Measurements from ENCODE around the gene EXOSC10. TPM values are rescaled to one million over a fixed set of nuclear protein-coding genes. Genes with fewer than 3 reads are reported as not detected.
"Not testable (repeated sequence)": the region's sequence is repeated elsewhere in the genome, so short reads cannot be mapped to it uniquely, and the experiment has no call there.

Gene EXOSC10
- total and polyA plus RNA-seq, 4 donors, result 16.9 to 90.5 (median 49.6) TPM

DNA sequence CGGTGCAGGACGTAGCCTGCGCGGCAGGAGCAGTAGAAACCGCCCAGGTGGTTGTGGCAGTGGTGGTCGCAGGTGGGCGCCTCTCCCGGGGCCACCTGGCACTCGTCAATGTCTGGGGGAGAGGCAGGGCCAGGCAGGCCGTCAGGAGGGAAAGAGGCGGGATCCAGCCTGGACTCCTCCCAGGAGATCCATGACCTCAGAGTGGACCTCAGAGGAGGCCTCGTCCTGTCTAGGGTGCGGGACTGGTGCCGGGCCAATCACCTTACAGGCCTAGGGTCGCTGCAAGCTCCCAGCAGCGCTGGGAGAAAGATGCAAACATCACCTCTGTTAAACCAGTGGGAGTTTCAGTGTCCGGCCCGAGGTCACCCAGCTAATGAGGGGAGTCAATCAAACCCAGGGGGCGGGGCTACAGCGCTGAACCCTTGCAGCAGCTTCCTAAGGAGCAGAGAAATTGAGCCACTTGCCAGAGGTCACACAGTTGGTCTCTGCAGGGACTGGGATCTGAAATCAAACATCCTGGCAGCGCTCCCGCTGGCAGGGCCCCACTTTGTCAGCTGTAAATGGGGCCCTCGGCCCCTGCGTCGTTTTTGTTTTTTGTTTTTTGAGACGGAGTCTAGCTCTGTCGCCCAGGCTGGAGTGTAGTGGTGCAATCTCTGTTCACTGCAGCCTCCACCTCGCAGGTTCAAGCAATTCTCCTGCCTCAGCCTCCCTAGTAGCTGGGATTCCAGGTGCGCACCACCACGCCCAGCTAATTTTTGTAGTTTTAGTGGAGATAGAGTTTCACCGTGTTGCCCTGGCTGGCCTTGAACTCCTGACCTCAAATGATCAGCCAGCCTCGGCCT lies 54.0 kb downstream of the EXOSC10 start:
- Histone ChIP-seq H3K4me1 (ENCODE audit: control insufficient read depth in 1 of 2, insufficient read depth in 2 of 2, low read length in 2 of 2) (no peaks in the 10 kb centered on the region), H3K36me3 (ENCODE audit: control insufficient read depth in 1 of 2, insufficient read depth in 2 of 2, low read length in 1 of 2) (no peaks in the 10 kb centered on the region), H3K9me3 (ENCODE audit: control insufficient read depth, low read length) (no peaks in the 10 kb centered on the region), H3K4me3 (ENCODE audit: low read length in 2 of 2) (no peak overlapping the region), H3K27ac (ENCODE audit: low read depth in 1 of 2, low read length in 2 of 2) (no peak overlapping the region), H3K27me3 (ENCODE audit: control insufficient read depth in 1 of 2, insufficient read depth in 2 of 2, low read length in 1 of 2) (no peaks in the 10 kb centered on the region)
- DNase-seq, result peak in 1 of 2 donors; percentile 67
- WGBS, 2 donors, result 52 to 57% methylated on average over 32 of the region's 32 CpGs
- intact Hi-C loops (cut with DNase I), result no loop called here
- no peak for ATAC-seq (ENCODE audit: low FRiP score)

- Histone ChIP-seq H3K36me3 (ENCODE audit: control insufficient read depth in 1 of 2, insufficient read depth in 2 of 2, low read length in 1 of 2) (no peaks in the 10 kb centered on the region), H3K27me3 (ENCODE audit: control insufficient read depth in 1 of 2, insufficient read depth in 2 of 2, low read length in 1 of 2) (no peaks in the 10 kb centered on the region), H3K9me3 (ENCODE audit: control insufficient read depth, low read length) (no peaks in the 10 kb centered on the region), H3K4me3 (ENCODE audit: low read length in 2 of 2) (no peak overlapping the region), H3K4me1 (ENCODE audit: control insufficient read depth in 1 of 2, insufficient read depth in 2 of 2, low read length in 2 of 2) (no peaks in the 10 kb centered on the region), H3K27ac (ENCODE audit: low read depth in 1 of 2, low read length in 2 of 2) (no peak overlapping the region)
- intact Hi-C loops (cut with DNase I), result no loop called here
- WGBS, 2 donors, result 79 to 80% methylated on average over 15 to 16 of the region's 16 CpGs
- peak in 1 of 2 donors; percentile 47 for DNase-seq
- no peak for ATAC-seq (ENCODE audit: low FRiP score)
Measured at GRCh38 chr1:11044849-11045427, 54.7 kb downstream of the EXOSC10 start.

DNA sequence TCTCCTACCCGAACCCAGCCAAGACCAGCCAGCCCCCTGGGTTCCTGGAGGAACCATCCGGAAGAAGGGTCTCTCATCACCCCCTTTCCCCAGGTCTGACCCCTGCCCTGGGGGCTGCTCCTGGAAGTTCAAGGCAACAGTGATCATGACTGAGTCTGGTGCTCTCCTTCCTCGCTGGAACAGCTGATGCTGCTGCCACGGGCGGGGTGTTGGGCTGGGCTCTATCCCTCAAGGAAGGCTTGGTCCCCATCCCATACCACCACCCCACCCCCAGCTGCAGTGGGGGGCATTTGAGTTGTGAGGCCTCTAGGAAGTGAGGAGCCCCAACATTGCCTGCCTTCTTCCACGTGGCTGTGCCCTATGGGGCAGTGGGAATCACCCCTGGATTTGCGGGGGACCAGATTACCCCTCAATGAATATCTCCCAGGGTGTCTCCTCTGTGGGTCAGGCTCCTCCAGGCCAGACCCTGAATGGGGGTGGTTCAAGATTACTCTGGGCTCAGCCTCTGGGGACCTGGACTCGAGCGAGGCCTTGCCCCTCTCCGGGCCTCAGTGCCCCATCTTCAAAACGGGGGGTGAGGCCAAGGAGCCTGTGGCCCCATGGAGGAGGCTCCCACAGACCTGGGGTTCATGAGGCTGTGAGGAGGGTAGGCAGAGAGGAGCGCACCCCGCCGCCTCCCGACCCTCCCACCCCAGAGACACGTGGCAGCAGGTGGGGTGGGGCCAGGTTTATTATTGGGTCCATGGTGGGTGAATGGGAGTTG lies 55.4 kb downstream of the EXOSC10 start:
- no peaks in the 10 kb centered on the region for H3K9me3 ChIP-seq (ENCODE audit: control insufficient read depth, low read length)
- no peaks in the 10 kb centered on the region for H3K4me1 ChIP-seq (ENCODE audit: control insufficient read depth in 1 of 2, insufficient read depth in 2 of 2, low read length in 2 of 2)
- no peaks in the 10 kb centered on the region for H3K36me3 ChIP-seq (ENCODE audit: control insufficient read depth in 1 of 2, insufficient read depth in 2 of 2, low read length in 1 of 2)
- DNase-seq (peak in 1 of 2 donors; percentile 64), ATAC-seq (ENCODE audit: low FRiP score) (no peak)
- intact Hi-C loops (cut with DNase I), result no loop called here
- no peaks in the 10 kb centered on the region for H3K27me3 ChIP-seq (ENCODE audit: control insufficient read depth in 1 of 2, insufficient read depth in 2 of 2, low read length in 1 of 2)
- 72 to 79% methylated on average over 16 of the region's 16 CpGs for WGBS, 2 donors
- H3K4me3 ChIP-seq (ENCODE audit: low read length in 2 of 2), result no peak overlapping the region
- H3K27ac ChIP-seq (ENCODE audit: low read depth in 1 of 2, low read length in 2 of 2), result no peak overlapping the region

GRCh38 chr1:11042995-11043874 lies 56.4 kb downstream of the EXOSC10 start:
- no peaks in the 10 kb centered on the region for H3K36me3 ChIP-seq (ENCODE audit: control insufficient read depth in 1 of 2, insufficient read depth in 2 of 2, low read length in 1 of 2)
- H3K9me3 ChIP-seq (ENCODE audit: control insufficient read depth, low read length), result no peaks in the 10 kb centered on the region
- H3K4me3 ChIP-seq (ENCODE audit: low read length in 2 of 2), result no peak overlapping the region
- ATAC-seq (ENCODE audit: low FRiP score), result no peak
- peak in 1 of 2 donors; percentile 65 for DNase-seq
- H3K27me3 ChIP-seq (ENCODE audit: control insufficient read depth in 1 of 2, insufficient read depth in 2 of 2, low read length in 1 of 2), result no peaks in the 10 kb centered on the region
- WGBS, 2 donors, result 73 to 79% methylated on average over 19 of the region's 19 CpGs
- H3K4me1 ChIP-seq (ENCODE audit: control insufficient read depth in 1 of 2, insufficient read depth in 2 of 2, low read length in 2 of 2), result peaks cover 0 to under 1% of the 10 kb centered on the region in 2 donors
- no peak overlapping the region for H3K27ac ChIP-seq (ENCODE audit: low read depth in 1 of 2, low read length in 2 of 2)
- intact Hi-C loops (cut with DNase I), result no loop called here

GRCh38 chr1:11042065-11042464 lies 57.6 kb downstream of the EXOSC10 start:
- WGBS, 2 donors, result 79% methylated on average over 3 of the region's 3 CpGs
- H3K4me1 ChIP-seq (ENCODE audit: control insufficient read depth in 1 of 2, insufficient read depth in 2 of 2, low read length in 2 of 2), result peaks cover 0 to 2% of the 10 kb centered on the region in 2 donors

DNA sequence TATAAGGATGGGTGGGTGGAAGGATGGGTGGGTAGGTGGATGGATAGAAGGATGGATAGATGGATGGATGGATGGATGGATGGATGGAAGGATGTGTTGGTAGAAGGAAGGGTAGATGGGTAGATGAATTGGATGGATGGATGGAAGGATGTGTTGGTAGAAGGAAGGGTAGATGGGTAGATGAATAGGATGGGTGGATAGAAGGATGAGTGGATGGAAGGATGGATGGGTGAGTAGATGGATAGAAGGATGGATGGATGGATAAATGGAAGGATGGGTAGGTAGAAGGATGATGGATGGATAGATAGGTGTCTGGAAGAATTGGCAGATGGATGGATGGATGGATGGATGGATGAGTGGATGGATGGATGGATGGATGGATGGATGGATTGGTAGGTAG lies 58.6 kb downstream of the EXOSC10 start:
- DNase-seq (no peak), ATAC-seq (ENCODE audit: low FRiP score) (no peak)
- no peaks in the 10 kb centered on the region for H3K36me3 ChIP-seq (ENCODE audit: control insufficient read depth in 1 of 2, insufficient read depth in 2 of 2, low read length in 1 of 2)
- no peak overlapping the region for H3K4me3 ChIP-seq (ENCODE audit: low read length in 2 of 2)
- H3K27ac ChIP-seq (ENCODE audit: low read depth in 1 of 2, low read length in 2 of 2), result no peak overlapping the region
- H3K4me1 ChIP-seq (ENCODE audit: control insufficient read depth in 1 of 2, insufficient read depth in 2 of 2, low read length in 2 of 2), result peaks cover 0 to 2% of the 10 kb centered on the region in 2 donors
- no peaks in the 10 kb centered on the region for H3K27me3 ChIP-seq (ENCODE audit: control insufficient read depth in 1 of 2, insufficient read depth in 2 of 2, low read length in 1 of 2)
- H3K9me3 ChIP-seq (ENCODE audit: control insufficient read depth, low read length), result no peaks in the 10 kb centered on the region
- intact Hi-C loops (cut with DNase I), result no loop called here

More at GRCh38 chr1:11042065-11042464, 57.6 kb downstream of the EXOSC10 start:
- ATAC-seq (ENCODE audit: low FRiP score) (no peak), DNase-seq (no peak)
- no peak overlapping the region for H3K4me3 ChIP-seq (ENCODE audit: low read length in 2 of 2)
- no peaks in the 10 kb centered on the region for H3K36me3 ChIP-seq (ENCODE audit: control insufficient read depth in 1 of 2, insufficient read depth in 2 of 2, low read length in 1 of 2)
- no peaks in the 10 kb centered on the region for H3K9me3 ChIP-seq (ENCODE audit: control insufficient read depth, low read length)
- intact Hi-C loops (cut with DNase I), result no loop called here
- H3K27me3 ChIP-seq (ENCODE audit: control insufficient read depth in 1 of 2, insufficient read depth in 2 of 2, low read length in 1 of 2), result no peaks in the 10 kb centered on the region
- H3K27ac ChIP-seq (ENCODE audit: low read depth in 1 of 2, low read length in 2 of 2), result no peak overlapping the region

DNA sequence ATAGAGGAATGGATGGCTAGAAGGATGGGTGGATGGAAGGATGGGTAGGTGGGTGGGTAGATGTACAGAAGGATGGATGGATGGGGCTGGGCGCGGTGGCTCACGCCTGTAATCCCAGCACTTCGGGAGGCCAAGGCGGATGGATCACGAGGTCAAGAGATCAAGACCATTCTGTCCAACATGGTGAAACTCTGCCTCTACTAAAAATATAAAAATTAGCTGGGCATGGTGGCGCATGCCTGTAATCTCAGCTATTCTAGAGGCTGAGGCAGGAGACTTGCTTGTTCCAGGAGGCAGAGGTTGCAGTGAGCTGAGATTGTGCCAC lies 59.6 kb downstream of the EXOSC10 start:
- intact Hi-C loops (cut with DNase I); H3K9me3 ChIP-seq (ENCODE audit: control insufficient read depth, low read length); H3K27me3 ChIP-seq (ENCODE audit: control insufficient read depth in 1 of 2, insufficient read depth in 2 of 2, low read length in 1 of 2); H3K4me1 ChIP-seq (ENCODE audit: control insufficient read depth in 1 of 2, insufficient read depth in 2 of 2, low read length in 2 of 2); H3K36me3 ChIP-seq (ENCODE audit: control insufficient read depth in 1 of 2, insufficient read depth in 2 of 2, low read length in 1 of 2); DNase-seq; H3K4me3 ChIP-seq (ENCODE audit: low read length in 2 of 2); H3K27ac ChIP-seq (ENCODE audit: low read depth in 1 of 2, low read length in 2 of 2); ATAC-seq (ENCODE audit: low FRiP score): not testable (repeated sequence)
- WGBS, 2 donors, result 90 to 93% methylated on average over 7 of the region's 7 CpGs
